Activated CD4-positive, alpha-beta T cell treated with anti-CD3 and anti-CD28 coated beads for 48 hours (primary cell): ENCODE data around the gene HOXA2.

ENCODE experiments used
- DNase-seq: peaks from one replicate; pipeline ENCODE4 v3.0.0-alpha.2; 2020

Gene HOXA2

GRCh38 chr7:27111042-27111750 lies 8.7 kb upstream of the HOXA2 start:
- no peak for DNase-seq

- no peak for DNase-seq
Observed at GRCh38 chr7:27110186-27111031, 7.9 kb upstream of the HOXA2 start.

- no peak for DNase-seq
Observed at GRCh38 chr7:27109466-27110185, 7.1 kb upstream of the HOXA2 start.

- DNase-seq: no peak
Observed at GRCh38 chr7:27108390-27109127, 6.1 kb upstream of the HOXA2 start.

- no peak for DNase-seq
Observed at GRCh38 chr7:27107391-27108381, 5.2 kb upstream of the HOXA2 start.

GRCh38 chr7:27106901-27107240 lies 4.4 kb upstream of the HOXA2 start:
- no peak for DNase-seq

GRCh38 chr7:27106181-27106900 lies 3.9 kb upstream of the HOXA2 start:
- DNase-seq: no peak

- no peak for DNase-seq
Observed at GRCh38 chr7:27105301-27106031, 3.0 kb upstream of the HOXA2 start.

- no peak for DNase-seq
Observed at GRCh38 chr7:27104341-27105058, 2.0 kb upstream of the HOXA2 start.

- no peak for DNase-seq
Observed at GRCh38 chr7:27103489-27104226, 1.2 kb upstream of the HOXA2 start.

GRCh38 chr7:27101957-27102580 lies 414 bp downstream of the HOXA2 start:
- no peak for DNase-seq

GRCh38 chr7:27101171-27101956 lies 1.1 kb downstream of the HOXA2 start:
- DNase-seq: no peak

GRCh38 chr7:27100694-27101170 lies 1.8 kb downstream of the HOXA2 start:
- no peak for DNase-seq

GRCh38 chr7:27099453-27100370 lies 2.8 kb downstream of the HOXA2 start:
- no peak for DNase-seq

- no peak for DNase-seq
Observed at GRCh38 chr7:27098578-27099451, 3.7 kb downstream of the HOXA2 start.
